ENCODE measurements around the gene HLA-DOA.

Gene HLA-DOA

GRCh38 chr6:33000055-33000454, 9.3 kb downstream of the HLA-DOA start:
- FAIRE-seq = no peak
- TF ChIP-seq CTCF (IDR thresholded peaks at IDR 0.05; ENCODE audit: insufficient read depth, missing control alignments) = peak; percentile 11
- DNase-seq (ENCODE audit: insufficient read length, low spot score) = no peak

GRCh38 chr6:32995448-32995847, 13.9 kb downstream of the HLA-DOA start:
- no peak for TF ChIP-seq CTCF (IDR thresholded peaks at IDR 0.05; ENCODE audit: insufficient read depth, missing control alignments)
- DNase-seq (ENCODE audit: insufficient read length, low spot score) (no peak), FAIRE-seq (no peak)

- DNase-seq (ENCODE audit: insufficient read length, low spot score) (no peak), FAIRE-seq (no peak)
- TF ChIP-seq CTCF (IDR thresholded peaks at IDR 0.05; ENCODE audit: insufficient read depth, missing control alignments) = no peak
These were observed 15.9 kb downstream of the HLA-DOA start for GRCh38 chr6:32993363-32993973.

- no peak for FAIRE-seq
- DNase-seq (ENCODE audit: insufficient read length, low spot score) = no peak
- no peak for TF ChIP-seq CTCF (IDR thresholded peaks at IDR 0.05; ENCODE audit: insufficient read depth, missing control alignments)
These were observed 17.4 kb downstream of the HLA-DOA start for GRCh38 chr6:32991972-32992371.

GRCh38 chr6:32989368-32989767, 20.0 kb downstream of the HLA-DOA start:
- no peak for FAIRE-seq

GRCh38 chr6:32984622-32985389, 24.6 kb downstream of the HLA-DOA start:
- DNase-seq (ENCODE audit: insufficient read length, low spot score) = no peak
- peak; percentile 94 for TF ChIP-seq CTCF (IDR thresholded peaks at IDR 0.05; ENCODE audit: insufficient read depth, missing control alignments)
- FAIRE-seq = no peak

More at GRCh38 chr6:32989368-32989767, 20.0 kb downstream of the HLA-DOA start:
- TF ChIP-seq CTCF (IDR thresholded peaks at IDR 0.05; ENCODE audit: insufficient read depth, missing control alignments) = no peak
- no peak for DNase-seq (ENCODE audit: insufficient read length, low spot score)

All from D721Med (cell line).